Vagina (tissue), 2 donors: ENCODE measurements around the gene TEAD4. TPM values are rescaled to one million over a fixed set of nuclear protein-coding genes. Genes with fewer than 3 reads are reported as not detected.

Experiments
- DNase-seq, 2 donors: peaks; one replicate each; pipeline ENCODE4 v3.0.0-alpha.2; 2017; ENCODE audit errors: extremely low spot score in 2 of 2
- H3K27ac ChIP-seq: fragments of 200-600 bp; sonication (generic); one replicate; pipeline ENCODE4 v1.5.1; 2019
- H3K27me3 ChIP-seq: fragments of 200-600 bp; sonication (generic); one replicate; pipeline ENCODE4 v1.5.1; 2019
- H3K36me3 ChIP-seq, 2 donors: fragments of 200-600 bp; sonication (generic); one replicate each; pipeline ENCODE4 v1.5.1; 2017 to 2019
- H3K4me1 ChIP-seq: fragments of 200-600 bp; sonication (generic); one replicate; pipeline ENCODE4 v1.5.1; 2019
- H3K4me3 ChIP-seq, 2 donors: fragments of 200-600 bp; sonication (generic); 1 replicate in 1 of 2; 2 replicates in 1 of 2; pipeline ENCODE4 v1.5.1; 2016 to 2019
- H3K9me3 ChIP-seq: fragments of 200-600 bp; sonication (generic); one replicate; pipeline ENCODE4 v1.5.1; 2019
- POLR2A ChIP-seq, 2 donors: fragments of 450-650 bp; IDR thresholded peaks; one replicate each; pipeline ENCODE4 v1.6.1; 2017; ENCODE audit warnings: antibody characterized with exemption in 2 of 2, mild to moderate bottlenecking in 2 of 2, moderate library complexity in 2 of 2
- POLR2AphosphoS5 ChIP-seq, 2 donors: sonication (generic); formaldehyde crosslinking; IDR thresholded peaks; one replicate each; pipeline ENCODE4 v1.9.0; 2017; ENCODE audit warnings: antibody characterized with exemption in 2 of 2, mild to moderate bottlenecking in 2 of 2, low read depth in 1 of 2; ENCODE audit not compliant: insufficient read depth in 1 of 2
- intact Hi-C: fragments of 100-400 bp; cut with DNase I; formaldehyde crosslinking; loops from one replicate; pipeline ENCODE4 v1.15.1; 2023
- total RNA-seq: library from RNA; depleted of rRNA; stranded (reverse); fragments of >200 nt; gene quantifications from one replicate; pipeline ENCODE4 v1.2.3, GENCODE V29; 2016
- TF ChIP-seq, protein P1 (sequence below), 3 experiments: fragments of 450-650 bp in 2 of 3; fragments of 200-600 bp in 1 of 3; sonication (generic) in 1 of 3; IDR thresholded peaks; one replicate each; pipeline ENCODE4 v1.5.1; 2017 to 2019; ENCODE audit warnings: antibody characterized with exemption in 3 of 3, mild to moderate bottlenecking in 2 of 3, moderate library complexity in 2 of 3

Gene TEAD4
- total RNA-seq, 1 donor from 2014 or later, result 18.7 TPM

DNA sequence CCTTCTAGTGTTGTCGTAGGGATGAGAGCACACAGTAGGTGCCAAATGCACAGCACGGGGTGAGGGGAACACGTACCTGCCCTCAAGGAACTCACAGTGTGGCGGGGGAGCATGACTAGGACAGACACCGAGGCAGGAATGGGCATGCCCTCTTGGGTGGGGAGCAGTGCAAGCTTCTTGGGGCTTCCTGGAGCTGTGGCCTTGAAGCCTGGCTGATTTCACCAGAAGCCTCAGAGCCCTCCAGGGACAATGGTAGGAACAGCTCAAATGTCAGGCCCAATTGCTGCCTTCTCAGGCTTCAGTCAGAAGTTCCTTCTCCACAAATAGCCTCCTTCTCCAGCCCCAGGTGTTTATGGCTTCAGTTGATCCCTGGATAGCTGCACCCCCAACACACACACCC is 43.4 kb downstream of the TEAD4 start:
- H3K4me3 ChIP-seq, result no peak overlapping the region
- peaks cover 5% of the 10 kb centered on the region for H3K4me1 ChIP-seq
- no peaks in the 10 kb centered on the region for H3K9me3 ChIP-seq
- H3K36me3 ChIP-seq, result no peaks in the 10 kb centered on the region
- H3K27me3 ChIP-seq, result no peaks in the 10 kb centered on the region
- no peak overlapping the region for H3K27ac ChIP-seq
- TF ChIP-seq, protein P1, sequence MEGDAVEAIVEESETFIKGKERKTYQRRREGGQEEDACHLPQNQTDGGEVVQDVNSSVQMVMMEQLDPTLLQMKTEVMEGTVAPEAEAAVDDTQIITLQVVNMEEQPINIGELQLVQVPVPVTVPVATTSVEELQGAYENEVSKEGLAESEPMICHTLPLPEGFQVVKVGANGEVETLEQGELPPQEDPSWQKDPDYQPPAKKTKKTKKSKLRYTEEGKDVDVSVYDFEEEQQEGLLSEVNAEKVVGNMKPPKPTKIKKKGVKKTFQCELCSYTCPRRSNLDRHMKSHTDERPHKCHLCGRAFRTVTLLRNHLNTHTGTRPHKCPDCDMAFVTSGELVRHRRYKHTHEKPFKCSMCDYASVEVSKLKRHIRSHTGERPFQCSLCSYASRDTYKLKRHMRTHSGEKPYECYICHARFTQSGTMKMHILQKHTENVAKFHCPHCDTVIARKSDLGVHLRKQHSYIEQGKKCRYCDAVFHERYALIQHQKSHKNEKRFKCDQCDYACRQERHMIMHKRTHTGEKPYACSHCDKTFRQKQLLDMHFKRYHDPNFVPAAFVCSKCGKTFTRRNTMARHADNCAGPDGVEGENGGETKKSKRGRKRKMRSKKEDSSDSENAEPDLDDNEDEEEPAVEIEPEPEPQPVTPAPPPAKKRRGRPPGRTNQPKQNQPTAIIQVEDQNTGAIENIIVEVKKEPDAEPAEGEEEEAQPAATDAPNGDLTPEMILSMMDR (IDR thresholded peaks at IDR 0.05), result no peak
- TF ChIP-seq POLR2A (IDR thresholded peaks at IDR 0.05) (no peak), POLR2AphosphoS5 (IDR thresholded peaks at IDR 0.05; ENCODE audit: insufficient read depth in 1 of 2, low read depth in 1 of 2) (no peak)
- intact Hi-C loops, result no loop called here
- no peak for DNase-seq

DNA sequence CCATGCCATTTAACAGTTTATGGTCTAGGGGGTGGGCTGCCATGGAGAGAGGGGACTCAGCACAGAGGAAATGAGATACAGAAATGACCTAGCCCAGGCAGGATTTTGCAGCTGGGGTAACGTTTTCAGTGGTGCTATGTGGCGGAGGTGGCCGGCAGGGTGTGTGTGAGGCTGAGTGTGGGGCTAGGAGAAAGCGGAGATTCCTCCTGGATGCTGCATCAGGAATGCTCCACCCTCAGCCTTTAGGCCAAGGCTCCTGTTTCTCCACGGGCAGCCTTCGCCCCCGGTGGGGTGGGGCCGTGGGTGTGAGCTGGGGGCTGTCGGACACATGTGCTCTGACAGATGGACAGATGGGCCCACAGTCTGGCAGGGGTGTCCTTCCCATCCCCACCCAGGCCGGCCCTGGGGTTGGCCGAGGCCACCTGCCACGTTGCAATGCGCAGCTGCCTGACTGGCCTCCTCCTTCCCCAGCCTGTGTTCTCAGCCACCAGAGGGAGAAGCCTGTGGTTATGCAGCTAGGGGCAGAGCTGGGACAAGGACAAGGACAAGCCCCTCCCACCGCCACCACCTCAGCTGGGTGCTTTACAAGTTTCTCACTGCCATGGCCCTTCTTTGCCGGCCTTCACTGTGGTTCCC is 44.3 kb downstream of the TEAD4 start:
- Histone ChIP-seq H3K4me1 (peaks cover 5% of the 10 kb centered on the region), H3K9me3 (no peaks in the 10 kb centered on the region), H3K4me3 (no peak overlapping the region), H3K27me3 (no peaks in the 10 kb centered on the region), H3K27ac (no peak overlapping the region), H3K36me3 (no peaks in the 10 kb centered on the region)
- no peak for DNase-seq
- TF ChIP-seq POLR2A (IDR thresholded peaks at IDR 0.05) (no peak), POLR2AphosphoS5 (IDR thresholded peaks at IDR 0.05; ENCODE audit: insufficient read depth in 1 of 2, low read depth in 1 of 2) (no peak)
- TF ChIP-seq, protein P1 (IDR thresholded peaks at IDR 0.05), result no peak
- intact Hi-C loops, result no loop called here

GRCh38 chr12:3004655-3005565 is 45.7 kb downstream of the TEAD4 start:
- Histone ChIP-seq H3K9me3 (no peaks in the 10 kb centered on the region), H3K4me1 (no peaks in the 10 kb centered on the region), H3K27me3 (no peaks in the 10 kb centered on the region), H3K4me3 (no peak overlapping the region), H3K36me3 (no peaks in the 10 kb centered on the region), H3K27ac (no peak overlapping the region)
- DNase-seq, result no peak
- intact Hi-C loops, result no loop called here
- TF ChIP-seq POLR2A (IDR thresholded peaks at IDR 0.05), result no peak

- no peaks in the 10 kb centered on the region for H3K36me3 ChIP-seq
- H3K27me3 ChIP-seq, result no peaks in the 10 kb centered on the region
- TF ChIP-seq, protein P1 (IDR thresholded peaks at IDR 0.05), result no peak
- TF ChIP-seq POLR2A (IDR thresholded peaks at IDR 0.05) (no peak), POLR2AphosphoS5 (IDR thresholded peaks at IDR 0.05; ENCODE audit: insufficient read depth in 1 of 2, low read depth in 1 of 2) (no peak)
- no peaks in the 10 kb centered on the region for H3K9me3 ChIP-seq
- H3K4me3 ChIP-seq, result no peak overlapping the region
- intact Hi-C loops, result no loop called here
- no peak for DNase-seq
- H3K4me1 ChIP-seq, result no peaks in the 10 kb centered on the region
- no peak overlapping the region for H3K27ac ChIP-seq
These were observed 46.5 kb downstream of the TEAD4 start for GRCh38 chr12:3005736-3006135.

GRCh38 chr12:3009780-3010179 is 50.6 kb downstream of the TEAD4 start:
- Histone ChIP-seq H3K4me1 (no peaks in the 10 kb centered on the region), H3K36me3 (no peaks in the 10 kb centered on the region), H3K27ac (no peak overlapping the region), H3K27me3 (no peaks in the 10 kb centered on the region), H3K4me3 (no peak overlapping the region), H3K9me3 (no peaks in the 10 kb centered on the region)
- DNase-seq, result no peak
- intact Hi-C loops, result loop anchor here (5.0 kb wide), 1 partner anchor 683 kb away; no protein-coding TSS in a partner anchor
- TF ChIP-seq, protein P1 (IDR thresholded peaks at IDR 0.05), result no peak
- TF ChIP-seq POLR2AphosphoS5 (IDR thresholded peaks at IDR 0.05; ENCODE audit: insufficient read depth in 1 of 2, low read depth in 1 of 2) (no peak), POLR2A (IDR thresholded peaks at IDR 0.05) (no peak)
